Upper lobe of left lung (tissue), 6 donors: ENCODE measurements around the gene RPP14. TPM values are rescaled to one million over a fixed set of nuclear protein-coding genes. Genes with fewer than 3 reads are reported as not detected.

Experiments
- ATAC-seq, 2 donors: fragments of 200-7000 bp; cut with Tn5 transposase; one replicate each; pipeline ENCODE4 v1.9.1; 2022; ENCODE audit warnings: mild to moderate bottlenecking in 2 of 2, moderate library complexity in 2 of 2; ENCODE audit not compliant: low FRiP score in 2 of 2
- DNase-seq, 2 donors: peaks; one replicate each; pipeline ENCODE4 v3.0.0-alpha.2; 2019 to 2020
- H3K27ac ChIP-seq, 4 donors: fragments of 200-600 bp; sonication (generic); one replicate each; pipeline ENCODE4 v1.5.1; 2016 to 2019
- H3K27me3 ChIP-seq, 4 donors: fragments of 200-600 bp; sonication (generic); one replicate each; pipeline ENCODE4 v1.5.1; 2017 to 2019
- H3K36me3 ChIP-seq, 4 donors: fragments of 200-600 bp; sonication (generic); one replicate each; pipeline ENCODE4 v1.5.1; 2016 to 2019
- H3K4me1 ChIP-seq, 4 donors: fragments of 200-600 bp; sonication (generic); one replicate each; pipeline ENCODE4 v1.5.1; 2018 to 2019
- H3K4me3 ChIP-seq, 4 donors: fragments of 200-600 bp; sonication (generic); one replicate each; pipeline ENCODE4 v1.5.1; 2017 to 2019; ENCODE audit warnings: mild to moderate bottlenecking in 2 of 4, moderate library complexity in 1 of 4
- H3K9me3 ChIP-seq, 4 donors: fragments of 200-600 bp; sonication (generic); one replicate each; pipeline ENCODE4 v1.5.1; 2018 to 2019
- EP300 ChIP-seq, 4 donors: sonication (generic); formaldehyde crosslinking; IDR thresholded peaks; one replicate each; pipeline ENCODE4 v1.5.1; 2017; ENCODE audit warnings: antibody characterized with exemption in 4 of 4, control low read depth in 2 of 4
- POLR2A ChIP-seq, 4 donors: fragments of 450-650 bp; IDR thresholded peaks; one replicate each; pipeline ENCODE4 v1.5.1; 2016 to 2017; ENCODE audit warnings: antibody characterized with exemption in 4 of 4, mild to moderate bottlenecking in 2 of 4
- POLR2AphosphoS5 ChIP-seq, 2 donors: sonication (generic); formaldehyde crosslinking; IDR thresholded peaks; one replicate each; pipeline ENCODE4 v1.5.1; 2017; ENCODE audit warnings: antibody characterized with exemption in 2 of 2
- WGBS, 2 donors: methylation state at CpG; one replicate each; pipeline ENCODE4 v1.1.5; 2017 to 2018; 5-methylcytosine and 5-hydroxymethylcytosine counted together
- total RNA-seq, 6 donors: library from RNA; depleted of rRNA in 4 of 6; stranded (reverse); fragments of >200 nt in 4 of 6; gene quantifications; one replicate each; pipeline versions ENCODE4 v1.1.0 to v1.2.1, GENCODE V29; 2016 to 2021
- TF ChIP-seq, protein P1 (sequence below), 6 experiments: fragments of 450-650 bp in 4 of 6; fragments of 200-600 bp in 2 of 6; sonication (generic) in 2 of 6; IDR thresholded peaks; one replicate each; pipeline ENCODE4 v1.5.1; 2016 to 2019; ENCODE audit warnings: antibody characterized with exemption in 6 of 6
- donor health status: DM: no; HTN: no; CAD: no; lungs with moderate emphysema.
- donor health status: DM: no; HTN: yes; CAD: no; lungs with severe emphysema.

Gene RPP14
- total RNA-seq, 6 donors from 2014 or later = 6.3 to 11.0 (median 9.4) TPM

DNA sequence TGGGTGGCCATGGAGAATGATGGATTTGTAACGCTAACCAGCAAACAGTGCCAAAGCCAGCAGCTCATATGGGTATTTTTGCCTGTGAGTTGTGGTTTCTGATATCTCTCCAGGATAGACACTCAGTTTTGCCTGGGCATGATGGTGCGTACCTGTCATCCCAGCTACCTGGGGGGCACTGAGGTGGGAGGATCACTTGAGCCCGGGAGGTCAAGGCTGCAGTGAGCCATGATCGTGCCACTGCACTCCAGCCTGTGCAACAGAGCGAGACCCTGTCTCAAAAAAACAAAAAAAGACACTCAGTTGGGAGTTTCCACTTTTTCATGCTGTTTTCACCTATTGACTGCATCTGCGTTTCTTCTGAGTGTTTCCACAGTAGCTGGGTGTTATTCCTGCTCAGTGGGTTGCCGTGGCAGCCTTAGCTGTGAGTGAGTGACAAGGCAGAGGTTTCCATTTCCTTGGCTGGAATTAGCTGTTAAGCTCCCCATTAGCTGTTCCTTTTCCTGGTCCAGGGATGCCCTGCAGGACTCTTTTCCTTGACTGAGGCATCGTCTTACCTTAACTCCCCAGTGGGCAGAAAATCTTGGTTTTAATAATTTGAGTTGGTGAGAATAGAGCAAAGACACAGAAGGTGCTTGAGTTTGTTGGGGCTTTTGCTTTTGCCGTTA, 14.2 kb upstream of the RPP14 start:
- no peaks in the 10 kb centered on the region for H3K27me3 ChIP-seq
- 75 to 91% methylated on average over 8 to 9 of the region's 9 CpGs for WGBS, 2 donors
- no peak overlapping the region for H3K4me3 ChIP-seq
- ATAC-seq = no peak
- H3K36me3 ChIP-seq = peaks cover 0 to 17% (median 7%) of the 10 kb centered on the region in 4 donors
- no peaks in the 10 kb centered on the region for H3K9me3 ChIP-seq
- H3K27ac ChIP-seq = no peak overlapping the region
- no peaks in the 10 kb centered on the region for H3K4me1 ChIP-seq
- no peak for TF ChIP-seq EP300 (IDR thresholded peaks at IDR 0.05)
- TF ChIP-seq, protein P1, sequence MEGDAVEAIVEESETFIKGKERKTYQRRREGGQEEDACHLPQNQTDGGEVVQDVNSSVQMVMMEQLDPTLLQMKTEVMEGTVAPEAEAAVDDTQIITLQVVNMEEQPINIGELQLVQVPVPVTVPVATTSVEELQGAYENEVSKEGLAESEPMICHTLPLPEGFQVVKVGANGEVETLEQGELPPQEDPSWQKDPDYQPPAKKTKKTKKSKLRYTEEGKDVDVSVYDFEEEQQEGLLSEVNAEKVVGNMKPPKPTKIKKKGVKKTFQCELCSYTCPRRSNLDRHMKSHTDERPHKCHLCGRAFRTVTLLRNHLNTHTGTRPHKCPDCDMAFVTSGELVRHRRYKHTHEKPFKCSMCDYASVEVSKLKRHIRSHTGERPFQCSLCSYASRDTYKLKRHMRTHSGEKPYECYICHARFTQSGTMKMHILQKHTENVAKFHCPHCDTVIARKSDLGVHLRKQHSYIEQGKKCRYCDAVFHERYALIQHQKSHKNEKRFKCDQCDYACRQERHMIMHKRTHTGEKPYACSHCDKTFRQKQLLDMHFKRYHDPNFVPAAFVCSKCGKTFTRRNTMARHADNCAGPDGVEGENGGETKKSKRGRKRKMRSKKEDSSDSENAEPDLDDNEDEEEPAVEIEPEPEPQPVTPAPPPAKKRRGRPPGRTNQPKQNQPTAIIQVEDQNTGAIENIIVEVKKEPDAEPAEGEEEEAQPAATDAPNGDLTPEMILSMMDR (IDR thresholded peaks at IDR 0.05) = no peak
- TF ChIP-seq POLR2A (IDR thresholded peaks at IDR 0.05) = no peak
- no peak for TF ChIP-seq POLR2AphosphoS5 (IDR thresholded peaks at IDR 0.05)
- no peak for DNase-seq

DNA sequence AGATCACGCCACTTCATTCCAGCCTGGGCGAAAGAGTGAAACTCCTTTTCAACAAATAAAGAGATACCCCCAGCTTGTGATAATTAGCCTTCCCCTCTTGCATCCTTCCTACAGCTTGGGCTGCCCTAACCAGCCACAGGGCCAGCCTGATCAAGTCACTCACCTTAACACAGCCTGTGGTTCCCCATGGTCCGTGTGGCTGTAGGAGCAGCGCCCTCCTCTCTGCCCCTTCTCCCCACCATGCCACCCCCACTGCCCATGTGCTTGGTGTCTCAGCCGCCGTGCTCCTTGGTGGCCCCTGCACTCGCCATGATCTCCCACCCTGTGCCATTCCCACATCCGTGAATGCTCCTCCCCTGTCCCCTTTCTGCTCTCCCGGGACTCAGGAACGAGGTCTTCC, 13.2 kb upstream of the RPP14 start:
- DNase-seq = no peak
- peak in 1 of 2 donors; percentile 63 for ATAC-seq
- no peak overlapping the region for H3K4me3 ChIP-seq
- H3K36me3 ChIP-seq = peaks cover 0 to 9% (median 3%) of the 10 kb centered on the region in 4 donors
- no peaks in the 10 kb centered on the region for H3K4me1 ChIP-seq
- no peaks in the 10 kb centered on the region for H3K9me3 ChIP-seq
- H3K27ac ChIP-seq = no peak overlapping the region
- WGBS, 2 donors = 87 to 94% methylated on average over 10 of the region's 10 CpGs
- H3K27me3 ChIP-seq = no peaks in the 10 kb centered on the region
- TF ChIP-seq POLR2AphosphoS5 (IDR thresholded peaks at IDR 0.05) (no peak), EP300 (IDR thresholded peaks at IDR 0.05) (no peak), POLR2A (IDR thresholded peaks at IDR 0.05) (no peak)
- TF ChIP-seq, protein P1 (IDR thresholded peaks at IDR 0.05) = no peak

DNA sequence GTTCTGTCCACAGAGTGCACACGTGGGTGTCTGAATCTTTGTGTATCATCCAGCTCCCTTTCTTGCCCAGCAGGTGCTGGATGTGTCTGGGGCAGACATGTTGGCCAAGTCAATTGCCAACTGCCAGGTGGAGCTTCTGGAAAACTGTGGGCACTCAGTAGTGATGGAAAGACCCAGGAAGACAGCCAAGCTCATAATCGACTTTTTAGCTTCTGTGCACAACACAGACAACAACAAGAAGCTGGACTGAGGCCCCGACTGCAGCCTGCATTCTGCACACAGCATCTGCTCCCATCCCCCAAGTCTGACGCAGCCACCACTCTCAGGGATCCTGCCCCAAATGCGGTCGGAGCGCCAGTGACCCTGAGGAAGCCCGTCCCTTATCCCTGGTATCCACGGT, 12.5 kb upstream of the RPP14 start:
- H3K4me1 ChIP-seq = no peaks in the 10 kb centered on the region
- DNase-seq (no peak), ATAC-seq (no peak)
- 83 to 89% methylated on average over 4 to 9 of the region's 9 CpGs for WGBS, 2 donors
- no peak for TF ChIP-seq EP300 (IDR thresholded peaks at IDR 0.05)
- no peak for TF ChIP-seq POLR2A (IDR thresholded peaks at IDR 0.05)
- TF ChIP-seq POLR2AphosphoS5 (IDR thresholded peaks at IDR 0.05) = no peak
- TF ChIP-seq, protein P1 (IDR thresholded peaks at IDR 0.05) = no peak
- no peak overlapping the region for H3K27ac ChIP-seq
- H3K36me3 ChIP-seq = peaks cover 0 to 6% (median 2%) of the 10 kb centered on the region in 4 donors
- no peaks in the 10 kb centered on the region for H3K27me3 ChIP-seq
- no peak overlapping the region for H3K4me3 ChIP-seq
- no peaks in the 10 kb centered on the region for H3K9me3 ChIP-seq

DNA sequence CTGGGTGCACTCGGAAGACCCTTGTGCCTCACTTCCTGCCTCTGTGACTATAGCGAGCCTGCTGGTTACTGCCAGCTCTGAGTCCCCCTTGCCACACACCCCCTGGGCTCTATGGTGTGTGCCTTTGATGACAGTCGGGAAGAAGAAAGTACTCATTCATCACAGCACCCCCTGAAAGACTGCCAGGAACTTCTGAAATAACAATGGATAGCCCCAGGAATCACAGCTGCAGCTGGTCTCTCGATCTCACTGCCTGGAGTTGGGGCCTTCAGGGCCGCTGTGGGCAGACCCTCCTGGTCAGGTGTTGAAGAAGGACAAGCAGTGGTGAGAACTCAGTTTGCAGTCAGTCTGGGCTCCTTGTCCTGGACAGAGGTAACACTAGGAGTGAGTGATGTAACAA, 9.8 kb upstream of the RPP14 start:
- H3K36me3 ChIP-seq = peaks cover 0 to 6% (median 2%) of the 10 kb centered on the region in 4 donors
- H3K9me3 ChIP-seq = no peaks in the 10 kb centered on the region
- no peak overlapping the region for H3K27ac ChIP-seq
- WGBS, 2 donors = 65 to 73% methylated on average over 4 to 5 of the region's 5 CpGs
- no peaks in the 10 kb centered on the region for H3K27me3 ChIP-seq
- peak in 1 of 2 donors; percentile 7 for ATAC-seq
- H3K4me1 ChIP-seq = no peaks in the 10 kb centered on the region
- DNase-seq = no peak
- TF ChIP-seq POLR2A (IDR thresholded peaks at IDR 0.05) = no peak
- no peak for TF ChIP-seq POLR2AphosphoS5 (IDR thresholded peaks at IDR 0.05)
- no peak for TF ChIP-seq EP300 (IDR thresholded peaks at IDR 0.05)
- TF ChIP-seq, protein P1 (IDR thresholded peaks at IDR 0.05) = no peak
- no peak overlapping the region for H3K4me3 ChIP-seq

DNA sequence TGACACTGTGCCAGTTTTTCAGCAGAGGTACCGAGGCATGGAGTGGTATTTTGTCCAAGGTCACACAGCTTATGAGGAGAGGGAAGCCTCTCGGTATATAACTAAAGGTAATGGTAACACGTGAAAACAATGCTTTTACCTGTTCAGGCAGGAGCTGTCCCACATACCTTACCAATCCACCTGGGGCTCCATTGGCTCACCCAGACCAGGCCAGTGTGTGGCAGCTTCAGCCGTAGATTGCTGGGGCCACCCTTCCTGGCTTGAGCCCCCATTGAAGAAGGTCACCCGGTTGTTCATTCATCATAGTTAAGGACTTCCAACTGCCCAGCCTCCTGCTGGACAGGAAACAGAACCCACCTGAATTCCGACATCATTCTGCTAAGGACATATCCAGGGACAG, 9.2 kb upstream of the RPP14 start:
- no peak for ATAC-seq
- DNase-seq = no peak
- WGBS, 2 donors = 82 to 87% methylated on average over 5 to 6 of the region's 6 CpGs
- no peak overlapping the region for H3K27ac ChIP-seq
- TF ChIP-seq, protein P1 (IDR thresholded peaks at IDR 0.05) = no peak
- TF ChIP-seq POLR2AphosphoS5 (IDR thresholded peaks at IDR 0.05) (no peak), EP300 (IDR thresholded peaks at IDR 0.05) (no peak), POLR2A (IDR thresholded peaks at IDR 0.05) (no peak)
- H3K4me3 ChIP-seq = no peak overlapping the region
- H3K36me3 ChIP-seq = peaks cover 0 to 6% (median 2%) of the 10 kb centered on the region in 4 donors
- no peaks in the 10 kb centered on the region for H3K9me3 ChIP-seq
- no peaks in the 10 kb centered on the region for H3K27me3 ChIP-seq
- H3K4me1 ChIP-seq = no peaks in the 10 kb centered on the region
